Gastrocnemius medialis (tissue), 4 donors: Measurements from ENCODE around the gene ECM2. TPM values are rescaled to one million over a fixed set of nuclear protein-coding genes. Genes with fewer than 3 reads are reported as not detected.

Experiments used
- ATAC-seq, 2 donors: fragments of 150-250 bp; one replicate each; pipeline ENCODE4 v1.9.1; 2016
- DNase-seq, 2 donors: peaks; one replicate each; pipeline ENCODE4 v3.0.0-alpha.2; 2019
- H3K27ac ChIP-seq, 4 donors: fragments of 200-600 bp; sonication (generic); 1 replicate in 1 of 4; 2 replicates in 3 of 4; pipeline ENCODE4 v1.5.1; 2016 to 2018; ENCODE audit warnings: mild to moderate bottlenecking in 2 of 4, moderate library complexity in 1 of 4
- H3K27me3 ChIP-seq, 3 donors: fragments of 200-600 bp; sonication (generic) in 2 of 3; 1 replicate in 1 of 3; 2 replicates in 2 of 3; pipeline versions ENCODE4 v1.5.1 to v1.6.0; 2016 to 2019; ENCODE audit warnings: mild to moderate bottlenecking in 1 of 3, moderate library complexity in 1 of 3
- H3K36me3 ChIP-seq, 2 donors: fragments of 200-600 bp; sonication (generic) in 1 of 2; one replicate each; pipeline ENCODE4 v1.5.1; 2017 to 2018
- H3K4me1 ChIP-seq, 2 donors: fragments of 200-600 bp; sonication (generic) in 1 of 2; one replicate each; pipeline ENCODE4 v1.5.1; 2016 to 2017; ENCODE audit warnings: mild to moderate bottlenecking in 2 of 2
- H3K4me3 ChIP-seq, 4 donors: fragments of 200-600 bp; sonication (generic) in 3 of 4; 1 replicate in 1 of 4; 2 replicates in 3 of 4; pipeline ENCODE4 v1.5.1; 2016 to 2019; ENCODE audit warnings: mild to moderate bottlenecking in 2 of 4
- H3K9me3 ChIP-seq, 3 donors: fragments of 200-600 bp; sonication (generic) in 2 of 3; 1 replicate in 1 of 3; 2 replicates in 2 of 3; pipeline ENCODE4 v1.5.1; 2016 to 2019
- CTCF ChIP-seq, 5 experiments: fragments of 450-650 bp in 3 of 5; fragments of 200-600 bp in 2 of 5; sonication (generic) in 2 of 5; IDR thresholded peaks in 4 of 5; conservative IDR thresholded peaks in 1 of 5; 1 replicate in 4 of 5; 2 replicates in 1 of 5; pipeline ENCODE4 v1.5.1; 2016 to 2019; ENCODE audit warnings: antibody characterized with exemption in 5 of 5, mild to moderate bottlenecking in 3 of 5, moderate library complexity in 3 of 5
- POLR2A ChIP-seq, 2 donors: fragments of 450-650 bp; IDR thresholded peaks; one replicate each; pipeline ENCODE4 v1.6.1; 2017; ENCODE audit warnings: antibody characterized with exemption in 2 of 2, mild to moderate bottlenecking in 2 of 2, moderate library complexity in 2 of 2
- in situ Hi-C, 4 donors: fragments of 200-750 bp; cut with MboI; loops; one replicate each; pipeline versions ENCODE4 v1.15.0 to v1.8.0; 2017; ENCODE audit warnings: low sequenced_read_pairs in 4 of 4
- intact Hi-C: fragments of 100-400 bp; cut with DNase I; formaldehyde crosslinking; loops from one replicate; pipeline ENCODE4 v1.15.1; 2023; ENCODE audit warnings: low total_unique reads
- total RNA-seq, 4 donors: library from RNA; depleted of rRNA; stranded (reverse); fragments of >200 nt; gene quantifications; one replicate each; pipeline versions ENCODE4 v1.1.0 to v1.2.3, GENCODE V29; 2016

The ECM2 gene
- total RNA-seq, 4 donors from 2014 or later: 1.5 to 9.7 (median 3.9) TPM

GRCh38 chr9:92558612-92559374 is 23.0 kb upstream of the ECM2 start:
- intact Hi-C loops: no loop called here
- DNase-seq (no peak), ATAC-seq (no peak)
- no peak overlapping the region for H3K4me3 ChIP-seq
- no peak for TF ChIP-seq POLR2A (IDR thresholded peaks at IDR 0.05)
- TF ChIP-seq CTCF (IDR thresholded peaks at IDR 0.05 in 4 of 5, conservative IDR thresholded peaks at IDR 0.05 in 1 of 5): no peak
- no peaks in the 10 kb centered on the region for H3K36me3 ChIP-seq
- no peaks in the 10 kb centered on the region for H3K9me3 ChIP-seq
- in situ Hi-C loops: no loop called here
- H3K27ac ChIP-seq: no peak overlapping the region
- H3K27me3 ChIP-seq: no peaks in the 10 kb centered on the region
- no peaks in the 10 kb centered on the region for H3K4me1 ChIP-seq

GRCh38 chr9:92550765-92551164 is 15.0 kb upstream of the ECM2 start:
- Histone ChIP-seq H3K27ac (no peak overlapping the region), H3K4me3 (no peak overlapping the region), H3K36me3 (no peaks in the 10 kb centered on the region), H3K27me3 (no peaks in the 10 kb centered on the region), H3K4me1 (no peaks in the 10 kb centered on the region), H3K9me3 (no peaks in the 10 kb centered on the region)
- no peak for TF ChIP-seq POLR2A (IDR thresholded peaks at IDR 0.05)
- TF ChIP-seq CTCF (IDR thresholded peaks at IDR 0.05 in 4 of 5, conservative IDR thresholded peaks at IDR 0.05 in 1 of 5): no peak
- in situ Hi-C loops: no loop called here
- ATAC-seq (no peak), DNase-seq (no peak)
- intact Hi-C loops: no loop called here

GRCh38 chr9:92547356-92547755 is 11.6 kb upstream of the ECM2 start:
- H3K36me3 ChIP-seq: no peaks in the 10 kb centered on the region

GRCh38 chr9:92545002-92545510 is 9.3 kb upstream of the ECM2 start:
- DNase-seq (no peak), ATAC-seq (no peak)
- Histone ChIP-seq H3K4me3 (no peak overlapping the region), H3K4me1 (no peaks in the 10 kb centered on the region), H3K36me3 (no peaks in the 10 kb centered on the region), H3K9me3 (no peaks in the 10 kb centered on the region), H3K27ac (no peak overlapping the region), H3K27me3 (no peaks in the 10 kb centered on the region)
- intact Hi-C loops: no loop called here
- no peak for TF ChIP-seq POLR2A (IDR thresholded peaks at IDR 0.05)
- TF ChIP-seq CTCF (IDR thresholded peaks at IDR 0.05 in 4 of 5, conservative IDR thresholded peaks at IDR 0.05 in 1 of 5): no peak
- in situ Hi-C loops: no loop called here

More at GRCh38 chr9:92547356-92547755, 11.6 kb upstream of the ECM2 start:
- no peak for ATAC-seq
- in situ Hi-C loops (no loop called here), intact Hi-C loops (no loop called here)
- no peak for DNase-seq
- Histone ChIP-seq H3K4me1 (no peaks in the 10 kb centered on the region), H3K27me3 (no peaks in the 10 kb centered on the region), H3K27ac (no peak overlapping the region), H3K9me3 (no peaks in the 10 kb centered on the region), H3K4me3 (no peak overlapping the region)
- TF ChIP-seq CTCF (IDR thresholded peaks at IDR 0.05 in 4 of 5, conservative IDR thresholded peaks at IDR 0.05 in 1 of 5) (no peak), POLR2A (IDR thresholded peaks at IDR 0.05) (no peak)
